Lung (tissue), 12 donors: ENCODE results near the gene IRAK1. TPM values are rescaled to one million over a fixed set of nuclear protein-coding genes. Genes with fewer than 3 reads are reported as not detected.

Source experiments
- ATAC-seq: fragments of 200-7000 bp; cut with Tn5 transposase; one replicate; pipeline ENCODE4 v1.9.1; 2020; ENCODE audit warnings: moderate number of reproducible peaks; ENCODE audit not compliant: insufficient read depth, low FRiP score
- DNase-seq, 3 donors: peaks; one replicate each; pipeline ENCODE4 v3.0.0-alpha.2; 2013 to 2017
- H3K27ac ChIP-seq, 2 donors: one replicate each; pipeline ENCODE4 v1.5.1; 2013; ENCODE audit warnings: mild to moderate bottlenecking in 2 of 2, moderate library complexity in 2 of 2, control low read depth in 1 of 2, inconsistent platforms in 1 of 2, low read depth in 1 of 2, low read length in 1 of 2
- H3K27me3 ChIP-seq, 3 donors: one replicate each; pipeline ENCODE4 v1.5.1; 2013; ENCODE audit warnings: low read length in 2 of 3; ENCODE audit not compliant: control insufficient read depth in 3 of 3, insufficient read depth in 3 of 3
- H3K36me3 ChIP-seq, 4 donors: one replicate each; pipeline ENCODE4 v1.5.1; 2013; ENCODE audit warnings: low read length in 4 of 4, mild to moderate bottlenecking in 1 of 4, moderate library complexity in 1 of 4; ENCODE audit not compliant: control insufficient read depth in 4 of 4, insufficient read depth in 4 of 4
- H3K4me1 ChIP-seq, 5 donors: one replicate each; pipeline ENCODE4 v1.5.1; 2013; ENCODE audit warnings: low read length in 5 of 5, mild to moderate bottlenecking in 2 of 5, moderate library complexity in 1 of 5; ENCODE audit not compliant: control insufficient read depth in 5 of 5, insufficient read depth in 5 of 5
- H3K4me3 ChIP-seq: one replicate; pipeline ENCODE4 v1.5.1; 2013; ENCODE audit warnings: mild to moderate bottlenecking, control low read depth, moderate library complexity
- H3K9ac ChIP-seq, 2 donors: one replicate each; pipeline ENCODE4 v1.5.1; 2013; ENCODE audit warnings: low read length in 2 of 2, control low read depth in 1 of 2; ENCODE audit not compliant: insufficient read depth in 1 of 2
- H3K9me3 ChIP-seq, 4 donors: one replicate each; pipeline ENCODE4 v1.5.1; 2013; ENCODE audit warnings: low read length in 3 of 4, mild to moderate bottlenecking in 1 of 4, moderate library complexity in 1 of 4; ENCODE audit not compliant: control insufficient read depth in 4 of 4, insufficient read depth in 3 of 4
- WGBS, 2 donors: extraction: QIAGEN DNeasy Blood & Tissue Kit; methylation state at CpG; one replicate each; pipeline ENCODE4 v1.1.7; 2013; 5-methylcytosine and 5-hydroxymethylcytosine counted together
- polyA plus RNA-seq, 2 donors: library from polyadenylated mRNA; stranded (reverse); fragments of 200-250 nt; gene quantifications; one replicate each; pipeline ENCODE4 v1.2.1, GENCODE V29; 2013
- total RNA-seq, 2 donors: library from RNA; depleted of rRNA in 1 of 2; stranded (reverse); fragments of >200 nt in 1 of 2; gene quantifications; one replicate each; pipeline ENCODE4 v1.2.1, GENCODE V29; 2014 to 2021
- TF ChIP-seq, protein P1 (sequence below): IDR thresholded peaks from 2 replicates; pipeline ENCODE4 v1.5.1; 2012; ENCODE audit warnings: mild to moderate bottlenecking; ENCODE audit errors: control extremely low read depth, extremely low read depth
- donor health status: control.
- donor health status: control.
- donor health status: Bipolar disorder and iron deficiency.
- donor health status: healthy.
- donor health status: DM: yes; HTN: yes; CAD: no.

Gene IRAK1
- total and polyA plus RNA-seq, 4 donors = 24.6 to 153 (median 97.7) TPM

GRCh38 chrX:153964105-153964504 lies 55.6 kb downstream of the IRAK1 start:
- no peak for DNase-seq

DNA sequence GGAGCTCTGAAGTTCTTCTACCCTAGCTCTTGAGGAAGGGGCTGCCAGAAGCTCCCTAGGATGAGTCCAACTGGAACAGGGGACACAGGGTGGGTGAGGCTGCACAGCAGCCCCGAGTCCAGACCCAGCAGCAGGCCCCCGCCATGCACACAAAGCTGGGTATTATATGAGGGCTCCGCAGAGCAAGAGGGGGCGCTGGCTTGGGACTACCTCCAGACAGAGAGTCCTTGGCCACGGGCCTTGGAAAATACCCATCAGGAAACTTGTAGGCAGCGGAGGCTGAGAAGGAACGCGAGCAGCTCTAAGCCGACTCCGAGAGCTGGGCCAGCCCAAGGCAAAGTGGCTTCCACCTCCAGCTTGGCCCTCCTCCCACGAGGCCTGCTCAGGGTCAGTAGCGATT lies 56.2 kb downstream of the IRAK1 start:
- WGBS, 2 donors = 94 to 100% methylated on average over 9 to 12 of the region's 12 CpGs

More at GRCh38 chrX:153964105-153964504, 55.6 kb downstream of the IRAK1 start:
- TF ChIP-seq, protein P1, sequence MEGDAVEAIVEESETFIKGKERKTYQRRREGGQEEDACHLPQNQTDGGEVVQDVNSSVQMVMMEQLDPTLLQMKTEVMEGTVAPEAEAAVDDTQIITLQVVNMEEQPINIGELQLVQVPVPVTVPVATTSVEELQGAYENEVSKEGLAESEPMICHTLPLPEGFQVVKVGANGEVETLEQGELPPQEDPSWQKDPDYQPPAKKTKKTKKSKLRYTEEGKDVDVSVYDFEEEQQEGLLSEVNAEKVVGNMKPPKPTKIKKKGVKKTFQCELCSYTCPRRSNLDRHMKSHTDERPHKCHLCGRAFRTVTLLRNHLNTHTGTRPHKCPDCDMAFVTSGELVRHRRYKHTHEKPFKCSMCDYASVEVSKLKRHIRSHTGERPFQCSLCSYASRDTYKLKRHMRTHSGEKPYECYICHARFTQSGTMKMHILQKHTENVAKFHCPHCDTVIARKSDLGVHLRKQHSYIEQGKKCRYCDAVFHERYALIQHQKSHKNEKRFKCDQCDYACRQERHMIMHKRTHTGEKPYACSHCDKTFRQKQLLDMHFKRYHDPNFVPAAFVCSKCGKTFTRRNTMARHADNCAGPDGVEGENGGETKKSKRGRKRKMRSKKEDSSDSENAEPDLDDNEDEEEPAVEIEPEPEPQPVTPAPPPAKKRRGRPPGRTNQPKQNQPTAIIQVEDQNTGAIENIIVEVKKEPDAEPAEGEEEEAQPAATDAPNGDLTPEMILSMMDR = no peak
- Histone ChIP-seq H3K9ac (no peak overlapping the region), H3K4me3 (no peak overlapping the region), H3K9me3 (peaks cover 0 to 5% (median 0%) of the 10 kb centered on the region in 4 donors), H3K27ac (no peak overlapping the region), H3K4me1 (peaks cover 0 to 23% (median 10%) of the 10 kb centered on the region in 5 donors), H3K27me3 (no peaks in the 10 kb centered on the region), H3K36me3 (peaks cover 14 to 37% (median 23%) of the 10 kb centered on the region in 4 donors)
- no peak for ATAC-seq
- WGBS, 2 donors = 91 to 92% methylated on average over 13 to 14 of the region's 14 CpGs

DNA sequence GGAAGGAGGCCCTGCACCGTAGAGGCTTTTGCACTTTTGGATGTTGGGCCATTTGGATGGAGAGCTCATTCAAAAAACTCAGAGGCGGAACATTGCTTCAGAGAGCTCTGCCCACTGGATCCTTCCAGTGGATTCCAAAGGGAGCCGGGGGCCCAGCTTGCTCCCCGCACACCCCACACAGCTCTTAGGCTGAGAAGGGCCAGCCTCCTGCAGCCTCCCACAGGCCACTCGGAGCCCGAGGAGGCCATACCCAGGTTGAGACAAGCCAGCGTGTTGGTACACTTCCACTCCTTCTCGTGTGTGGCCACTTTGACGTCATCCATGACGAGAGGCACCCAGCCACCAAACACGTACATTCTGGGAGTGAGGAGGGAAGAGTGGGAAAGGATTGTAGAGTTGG lies 58.4 kb downstream of the IRAK1 start:
- no peak for DNase-seq
- Histone ChIP-seq H3K4me3 (no peak overlapping the region), H3K9me3 (peaks cover 0 to 5% (median 0%) of the 10 kb centered on the region in 4 donors), H3K9ac (no peak overlapping the region), H3K36me3 (peaks cover 19 to 63% (median 35%) of the 10 kb centered on the region in 4 donors), H3K4me1 (no peaks in the 10 kb centered on the region), H3K27ac (no peak overlapping the region), H3K27me3 (no peaks in the 10 kb centered on the region)
- 90 to 93% methylated on average over 9 to 11 of the region's 11 CpGs for WGBS, 2 donors
- TF ChIP-seq, protein P1 = no peak
- no peak for ATAC-seq

More for the DNA sequence above, 56.2 kb downstream of the IRAK1 start:
- H3K4me3 ChIP-seq = no peak overlapping the region
- H3K4me1 ChIP-seq = peaks cover 0 to 18% (median 7%) of the 10 kb centered on the region in 5 donors
- no peaks in the 10 kb centered on the region for H3K27me3 ChIP-seq
- H3K9me3 ChIP-seq = peaks cover 0 to 5% (median 0%) of the 10 kb centered on the region in 4 donors
- no peak overlapping the region for H3K9ac ChIP-seq
- ATAC-seq (no peak), DNase-seq (no peak)
- peaks cover 14 to 42% (median 26%) of the 10 kb centered on the region in 4 donors for H3K36me3 ChIP-seq
- no peak overlapping the region for H3K27ac ChIP-seq
- TF ChIP-seq, protein P1 = no peak

- Histone ChIP-seq H3K27ac (no peak overlapping the region), H3K4me3 (no peak overlapping the region), H3K9me3 (peaks cover 0 to 5% (median 0%) of the 10 kb centered on the region in 4 donors), H3K9ac (no peak overlapping the region), H3K4me1 (no peaks in the 10 kb centered on the region), H3K36me3 (peaks cover 19 to 67% (median 39%) of the 10 kb centered on the region in 4 donors), H3K27me3 (no peaks in the 10 kb centered on the region)
- no peak for ATAC-seq
- WGBS, 2 donors = 94 to 96% methylated on average over 22 of the region's 22 CpGs
- TF ChIP-seq, protein P1 = no peak
- DNase-seq = no peak
These were observed 58.9 kb downstream of the IRAK1 start for GRCh38 chrX:153960786-153961185.
